OCI-LY3 (cell line): ENCODE measurements around the gene FANCC.

Experiments
- EZH2phosphoT487 ChIP-seq: fragments of 200-600 bp; shearing (Covaris generic); IDR thresholded peaks from 2 replicates; pipeline ENCODE4 v1.6.1; 2018; ENCODE audit warnings: antibody characterized with exemption, mixed run types, low read depth
- TF ChIP-seq, protein P1 (sequence below): fragments of 200-600, 300-600 bp; sonication (generic); IDR thresholded peaks from 2 replicates; pipeline ENCODE4 v1.5.1; 2014; ENCODE audit warnings: antibody characterized with exemption, low read length, low read depth

DNA sequence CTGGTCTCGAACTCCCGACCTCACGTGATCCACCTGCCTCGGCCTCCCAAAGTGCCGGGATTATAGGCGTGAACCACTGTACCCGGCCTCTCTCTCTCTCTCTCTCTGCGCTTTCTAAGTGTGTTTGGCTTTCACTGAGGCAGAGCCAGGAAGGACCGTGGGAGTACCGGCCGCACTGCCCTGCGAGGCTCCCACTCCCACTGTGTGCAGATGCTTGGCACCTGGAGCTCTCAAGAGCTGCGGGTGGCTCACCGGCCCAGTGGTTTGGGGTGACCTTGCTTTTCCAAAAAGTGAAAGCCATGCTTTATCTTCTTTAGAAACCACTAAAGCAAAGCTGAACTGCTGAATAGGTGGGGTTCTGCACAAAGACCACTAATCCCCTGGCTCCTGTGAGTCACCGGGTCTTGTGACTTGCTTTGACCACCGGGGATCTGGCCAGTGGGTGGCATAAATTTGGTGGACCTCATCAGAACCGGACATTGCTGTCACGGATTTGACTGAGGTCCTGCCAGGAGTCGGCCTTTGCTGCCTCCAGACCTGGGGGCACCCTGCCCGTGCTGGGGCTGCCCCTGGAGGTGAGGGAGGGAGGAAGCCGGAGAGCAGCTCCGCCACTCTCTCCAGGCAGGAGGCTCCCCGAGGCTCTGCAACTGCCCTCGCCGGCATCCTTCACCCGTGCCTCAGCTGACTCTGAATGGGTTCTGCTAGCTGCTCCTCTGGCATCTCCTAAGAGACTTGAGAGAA lies 228.9 kb downstream of the FANCC start:
- TF ChIP-seq, protein P1, sequence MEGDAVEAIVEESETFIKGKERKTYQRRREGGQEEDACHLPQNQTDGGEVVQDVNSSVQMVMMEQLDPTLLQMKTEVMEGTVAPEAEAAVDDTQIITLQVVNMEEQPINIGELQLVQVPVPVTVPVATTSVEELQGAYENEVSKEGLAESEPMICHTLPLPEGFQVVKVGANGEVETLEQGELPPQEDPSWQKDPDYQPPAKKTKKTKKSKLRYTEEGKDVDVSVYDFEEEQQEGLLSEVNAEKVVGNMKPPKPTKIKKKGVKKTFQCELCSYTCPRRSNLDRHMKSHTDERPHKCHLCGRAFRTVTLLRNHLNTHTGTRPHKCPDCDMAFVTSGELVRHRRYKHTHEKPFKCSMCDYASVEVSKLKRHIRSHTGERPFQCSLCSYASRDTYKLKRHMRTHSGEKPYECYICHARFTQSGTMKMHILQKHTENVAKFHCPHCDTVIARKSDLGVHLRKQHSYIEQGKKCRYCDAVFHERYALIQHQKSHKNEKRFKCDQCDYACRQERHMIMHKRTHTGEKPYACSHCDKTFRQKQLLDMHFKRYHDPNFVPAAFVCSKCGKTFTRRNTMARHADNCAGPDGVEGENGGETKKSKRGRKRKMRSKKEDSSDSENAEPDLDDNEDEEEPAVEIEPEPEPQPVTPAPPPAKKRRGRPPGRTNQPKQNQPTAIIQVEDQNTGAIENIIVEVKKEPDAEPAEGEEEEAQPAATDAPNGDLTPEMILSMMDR: no peak
- TF ChIP-seq EZH2phosphoT487: no peak
